OCI-LY1 (cell line): ENCODE results near the gene STXBP6.

Experiments
- H2AFZ ChIP-seq: fragments of 200-600 bp; sonication (generic), shearing (Covaris generic); 2 replicates; pipeline ENCODE4 v1.6.0; 2014; ENCODE audit warnings: antibody characterized with exemption, mild to moderate bottlenecking, low read length
- H3F3A ChIP-seq: fragments of 200-600 bp; sonication (generic), shearing (Covaris generic); 2 replicates; pipeline ENCODE4 v1.6.0; 2014; ENCODE audit warnings: mild to moderate bottlenecking, antibody characterized with exemption, low read length, moderate library complexity; ENCODE audit not compliant: insufficient read depth
- H3K27ac ChIP-seq: fragments of 200-600 bp; sonication (generic); 2 replicates; pipeline ENCODE4 v1.5.1; 2014; ENCODE audit warnings: low read length, mixed run types, mild to moderate bottlenecking, low read depth; ENCODE audit not compliant: poor library complexity, severe bottlenecking
- H3K27me3 ChIP-seq: fragments of 200-600 bp; sonication (generic); 2 replicates; pipeline ENCODE4 v1.6.0; 2014; ENCODE audit warnings: antibody characterized with exemption, mild to moderate bottlenecking, low read length, moderate library complexity; ENCODE audit not compliant: insufficient read depth
- H3K36me3 ChIP-seq: fragments of 200-600 bp; sonication (generic); 2 replicates; pipeline ENCODE4 v1.6.1; 2014; ENCODE audit warnings: mild to moderate bottlenecking, antibody characterized with exemption, low read length, moderate library complexity, mixed read lengths; ENCODE audit not compliant: insufficient read depth
- H3K4me1 ChIP-seq: fragments of 200-600 bp; sonication (generic); 2 replicates; pipeline ENCODE4 v1.5.1; 2014; ENCODE audit warnings: mild to moderate bottlenecking, low read length, moderate library complexity; ENCODE audit not compliant: insufficient read depth, severe bottlenecking
- H3K4me2 ChIP-seq: fragments of 200-600 bp; sonication (generic), shearing (Covaris generic); 2 replicates; pipeline ENCODE4 v1.6.1; 2014; ENCODE audit warnings: low read length
- H3K4me3 ChIP-seq: fragments of 200-600 bp; sonication (generic); 2 replicates; pipeline ENCODE4 v1.5.1; 2014; ENCODE audit warnings: low read length, low read depth, mild to moderate bottlenecking, mixed read lengths; ENCODE audit not compliant: poor library complexity, severe bottlenecking
- H3K79me2 ChIP-seq: fragments of 200-600 bp; shearing (Covaris generic); 2 replicates; pipeline ENCODE4 v1.6.1; 2016; ENCODE audit warnings: mixed run types, low read length, mixed read lengths; ENCODE audit not compliant: insufficient read depth
- H3K9ac ChIP-seq: fragments of 200-600 bp; sonication (generic), shearing (Covaris generic); 2 replicates; pipeline ENCODE4 v1.6.1; 2014; ENCODE audit warnings: mild to moderate bottlenecking, low read length, mixed read lengths
- H3K9me2 ChIP-seq: fragments of 200-600 bp; sonication (generic), shearing (Covaris generic); 2 replicates; pipeline ENCODE4 v1.6.1; 2014; ENCODE audit warnings: low read depth, mild to moderate bottlenecking, low read length, mixed read lengths
- H3K9me3 ChIP-seq: fragments of 200-600 bp; shearing (Covaris generic); 2 replicates; pipeline ENCODE4 v1.6.1; 2014; ENCODE audit warnings: low read length, mixed read lengths
- H4K20me1 ChIP-seq: fragments of 200-600 bp; sonication (generic), shearing (Covaris generic); 2 replicates; pipeline ENCODE4 v1.6.0; 2016; ENCODE audit warnings: mild to moderate bottlenecking, low read length; ENCODE audit not compliant: insufficient read depth
- CTCF ChIP-seq: fragments of 200-600 bp; sonication (generic), shearing (Covaris generic); IDR thresholded peaks from 2 replicates; pipeline ENCODE4 v1.5.1; 2017; ENCODE audit warnings: mild to moderate bottlenecking, antibody characterized with exemption, low read length, moderate library complexity, mixed read lengths
- EZH2 ChIP-seq: fragments of 200-600 bp; sonication (generic), shearing (Covaris generic); IDR thresholded peaks from 2 replicates; pipeline ENCODE4 v1.8.0; 2017; ENCODE audit warnings: borderline replicate concordance, mixed run types, mild to moderate bottlenecking, antibody characterized with exemption, low read length, moderate library complexity, mixed read lengths

The STXBP6 gene

GRCh38 chr14:24960816-24961215, 89.1 kb downstream of the STXBP6 start:
- no peaks in the 10 kb centered on the region for H3K36me3 ChIP-seq
- no peaks in the 10 kb centered on the region for H3K79me2 ChIP-seq
- H3F3A ChIP-seq = no peaks in the 10 kb centered on the region
- H3K4me1 ChIP-seq = no peaks in the 10 kb centered on the region
- TF ChIP-seq EZH2 (no peak), CTCF (no peak)
- no peak overlapping the region for H3K4me2 ChIP-seq
- H3K9me3 ChIP-seq = no peaks in the 10 kb centered on the region
- H4K20me1 ChIP-seq = no peaks in the 10 kb centered on the region
- H3K27me3 ChIP-seq = no peaks in the 10 kb centered on the region
- H2AFZ ChIP-seq = no peak overlapping the region
- H3K27ac ChIP-seq = no peak overlapping the region
- H3K9ac ChIP-seq = no peak overlapping the region
- H3K4me3 ChIP-seq = no peak overlapping the region
- H3K9me2 ChIP-seq = no peaks in the 10 kb centered on the region

- no peak overlapping the region for H3K4me2 ChIP-seq
- no peak overlapping the region for H3K4me3 ChIP-seq
- H4K20me1 ChIP-seq = no peaks in the 10 kb centered on the region
- no peaks in the 10 kb centered on the region for H3K4me1 ChIP-seq
- no peaks in the 10 kb centered on the region for H3K9me2 ChIP-seq
- H3K27me3 ChIP-seq = no peaks in the 10 kb centered on the region
- no peak overlapping the region for H3K27ac ChIP-seq
- no peak overlapping the region for H2AFZ ChIP-seq
- H3K9ac ChIP-seq = no peak overlapping the region
- H3K36me3 ChIP-seq = no peaks in the 10 kb centered on the region
- TF ChIP-seq EZH2 = no peak
- no peak for TF ChIP-seq CTCF
- H3K9me3 ChIP-seq = no peaks in the 10 kb centered on the region
- H3F3A ChIP-seq = no peaks in the 10 kb centered on the region
- H3K79me2 ChIP-seq = no peaks in the 10 kb centered on the region
Observed at GRCh38 chr14:24959791-24960331, 90.1 kb downstream of the STXBP6 start.

DNA sequence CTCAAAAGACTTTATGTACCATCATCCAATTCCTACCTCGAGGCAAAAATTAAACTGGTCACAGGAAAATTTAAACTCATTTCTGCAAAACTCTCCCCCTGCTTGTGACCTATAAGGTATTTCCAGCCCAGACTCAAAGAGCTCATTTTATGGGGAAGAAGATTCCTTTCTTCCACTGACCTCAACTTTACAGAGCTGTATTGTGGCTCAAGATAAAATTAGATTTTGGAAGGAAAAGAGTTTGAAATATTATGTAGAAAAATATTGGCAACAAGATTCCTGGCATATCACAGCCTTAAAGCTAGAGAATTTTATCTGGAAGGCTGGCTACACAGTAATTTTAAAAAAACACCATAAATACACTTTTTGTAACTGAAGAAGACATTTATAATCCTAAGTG, 91.7 kb downstream of the STXBP6 start:
- TF ChIP-seq CTCF = no peak
- TF ChIP-seq EZH2 = no peak
- Histone ChIP-seq H3K36me3 (no peaks in the 10 kb centered on the region), H3K79me2 (no peaks in the 10 kb centered on the region), H2AFZ (no peak overlapping the region), H3K4me2 (no peak overlapping the region), H3F3A (no peaks in the 10 kb centered on the region), H4K20me1 (no peaks in the 10 kb centered on the region), H3K4me3 (no peak overlapping the region), H3K9me3 (no peaks in the 10 kb centered on the region), H3K9me2 (no peaks in the 10 kb centered on the region), H3K4me1 (no peaks in the 10 kb centered on the region), H3K9ac (no peak overlapping the region), H3K27me3 (no peaks in the 10 kb centered on the region), H3K27ac (no peak overlapping the region)
